ENCODE results near the gene CNOT3. TPM values are rescaled to one million over a fixed set of nuclear protein-coding genes. Genes with fewer than 3 reads are reported as not detected.

The CNOT3 gene
- total RNA-seq, 3 donors from 2014 or later = 14.6 to 23.4 (median 22.9) TPM

DNA sequence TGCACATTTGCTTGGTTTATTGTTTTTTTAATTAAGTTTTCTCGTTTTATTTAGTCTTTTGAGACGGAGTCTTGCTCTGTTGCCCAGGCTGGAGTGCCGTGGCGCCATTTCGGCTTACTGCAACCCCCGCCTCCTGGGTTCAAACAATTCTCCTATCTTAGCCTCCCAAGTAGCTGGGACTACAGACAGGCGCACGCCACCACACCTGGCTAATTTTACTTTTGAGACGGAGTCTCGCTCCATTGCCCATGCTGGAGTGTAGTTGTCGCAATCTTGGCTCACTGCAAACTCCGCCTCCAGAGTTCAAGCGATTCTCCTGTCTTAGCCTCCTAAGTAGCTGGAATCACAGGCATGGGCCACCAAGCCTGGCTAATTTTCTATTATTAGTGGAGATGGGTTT lies 64.4 kb downstream of the CNOT3 start:
- Histone ChIP-seq H3K36me3 (peaks cover 4% of the 10 kb centered on the region), H3K27me3 (no peaks in the 10 kb centered on the region), H3K27ac (peak overlapping the region; percentile 1 to 97), H3K4me3 (peak overlapping the region; percentile 60 to 93 (median 68)), H3K9me3 (no peaks in the 10 kb centered on the region), H3K4me1 (peaks cover 5 to 13% of the 10 kb centered on the region in 2 donors)
- DNase-seq (ENCODE audit: low spot score in 2 of 2) = no peak
- TF ChIP-seq POLR2A (IDR thresholded peaks at IDR 0.05) = no peak
- no peak for TF ChIP-seq POLR2AphosphoS5 (IDR thresholded peaks at IDR 0.05)
- no peak for TF ChIP-seq CTCF (IDR thresholded peaks at IDR 0.05)
- intact Hi-C loops (cut with DNase I; ENCODE audit: low total_unique reads) = no loop called here

GRCh38 chr19:54203151-54203611 lies 65.6 kb downstream of the CNOT3 start:
- no peaks in the 10 kb centered on the region for H3K27me3 ChIP-seq
- no peak for TF ChIP-seq POLR2A (IDR thresholded peaks at IDR 0.05)
- no peak for TF ChIP-seq POLR2AphosphoS5 (IDR thresholded peaks at IDR 0.05)
- TF ChIP-seq CTCF (IDR thresholded peaks at IDR 0.05) = no peak
- no peak overlapping the region for H3K27ac ChIP-seq
- peaks cover 4% of the 10 kb centered on the region for H3K36me3 ChIP-seq
- H3K9me3 ChIP-seq = no peaks in the 10 kb centered on the region
- intact Hi-C loops (cut with DNase I; ENCODE audit: low total_unique reads) = no loop called here
- no peak for DNase-seq (ENCODE audit: low spot score in 2 of 2)
- peaks cover 5 to 13% of the 10 kb centered on the region in 2 donors for H3K4me1 ChIP-seq
- peak overlapping the region in 1 of 3 donors; percentile 93 for H3K4me3 ChIP-seq

DNA sequence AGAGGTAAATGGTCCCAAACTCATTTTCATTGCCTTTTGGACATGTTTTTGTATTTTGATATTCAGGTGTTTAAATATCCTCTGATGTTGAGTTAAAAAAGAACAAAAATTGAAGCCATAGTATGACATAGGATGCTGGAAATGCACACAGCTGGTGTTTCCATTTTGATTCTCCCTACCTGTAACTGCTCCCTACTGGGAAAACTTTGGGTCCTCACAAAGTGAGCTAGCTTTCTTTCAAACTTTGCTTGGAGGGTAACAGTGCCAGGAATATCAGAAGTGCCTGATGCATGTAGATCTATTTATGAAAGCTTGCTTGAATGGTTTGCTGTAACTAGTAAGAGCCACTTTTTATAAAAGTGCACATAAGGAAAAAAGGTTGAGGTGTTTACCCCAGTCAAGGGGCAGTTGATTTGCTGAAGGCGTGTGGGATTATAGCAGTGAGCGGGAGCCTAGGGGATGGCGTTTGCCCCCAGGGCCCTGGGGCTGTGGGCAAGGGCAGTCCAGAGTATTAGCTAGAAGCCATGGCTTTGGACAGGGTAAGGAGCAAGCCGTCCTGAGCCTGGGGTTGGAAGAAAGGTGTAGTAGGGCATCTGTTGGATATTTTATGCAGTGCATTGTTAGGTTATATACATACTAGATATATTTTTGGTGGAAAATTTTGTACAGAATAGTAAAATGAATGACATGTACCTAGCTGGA lies 67.4 kb downstream of the CNOT3 start:
- no peak for TF ChIP-seq POLR2A (IDR thresholded peaks at IDR 0.05)
- TF ChIP-seq CTCF (IDR thresholded peaks at IDR 0.05) = no peak
- no peak for TF ChIP-seq POLR2AphosphoS5 (IDR thresholded peaks at IDR 0.05)
- Histone ChIP-seq H3K4me3 (peak overlapping the region in 1 of 3 donors; percentile 93), H3K27me3 (no peaks in the 10 kb centered on the region), H3K9me3 (no peaks in the 10 kb centered on the region), H3K36me3 (peaks cover 4% of the 10 kb centered on the region), H3K4me1 (peaks cover 13 to 18% of the 10 kb centered on the region in 2 donors), H3K27ac (no peak overlapping the region)
- intact Hi-C loops (cut with DNase I; ENCODE audit: low total_unique reads) = no loop called here
- no peak for DNase-seq (ENCODE audit: low spot score in 2 of 2)

Other genes starting within 250 kb of the CNOT3 start
- gene CACNG7, start 228.5 kb upstream of the CNOT3 start, total RNA-seq = not detected
- under 1 TPM in 1 of 3 donors, not detected in 2; under 0.01 TPM for gene CACNG8, start 174.8 kb upstream of the CNOT3 start, total RNA-seq
- gene CACNG6, start 146.1 kb upstream of the CNOT3 start, total RNA-seq = not detected
- not detected for gene VSTM1, start 73.9 kb upstream of the CNOT3 start, total RNA-seq
- gene TARM1, start 56.4 kb upstream of the CNOT3 start, total RNA-seq = not detected
- gene OSCAR, start 37.0 kb upstream of the CNOT3 start, total RNA-seq = 1 to 10 TPM in 2 of 3 donors, under 1 TPM in 1; 0.66 to 2.4 (median 2.2) TPM
- gene NDUFA3, start 34.9 kb upstream of the CNOT3 start, total RNA-seq = 10 to 100 TPM; 17.3 to 20.6 (median 20.5) TPM
- 10 to 100 TPM; 11.9 to 16.7 (median 16.2) TPM for gene TFPT, start 22.1 kb upstream of the CNOT3 start, total RNA-seq
- 10 to 100 TPM; 45.5 to 59.6 (median 52.5) TPM for gene PRPF31, start 22.0 kb upstream of the CNOT3 start, total RNA-seq
- gene LENG1, start 22.0 kb downstream of the CNOT3 start, total RNA-seq = 1 to 10 TPM; 6.4 to 8.5 (median 8.0) TPM
- gene TMC4, start 35.4 kb downstream of the CNOT3 start, total RNA-seq = 10 to 100 TPM in 2 of 3 donors, under 1 TPM in 1; 0.48 to 41.6 (median 38.0) TPM
- gene MBOAT7, start 51.8 kb downstream of the CNOT3 start, total RNA-seq = 10 to 100 TPM; 16.5 to 37.3 (median 24.6) TPM
- gene TSEN34, start 53.5 kb downstream of the CNOT3 start, total RNA-seq = 10 to 100 TPM; 59.5 to 80.3 (median 74.4) TPM
- gene RPS9, start 63.1 kb downstream of the CNOT3 start, total RNA-seq = 1,000 to 10,000 TPM; 2,169 to 2,630 (median 2,424) TPM
- 10 to 100 TPM in 2 of 3 donors, 1 to 10 TPM in 1; 1.6 to 28.3 (median 11.5) TPM for gene LILRB3, start 85.2 kb downstream of the CNOT3 start, total RNA-seq
- 1 to 10 TPM; 1.3 to 2.9 (median 1.8) TPM for gene LILRA6, start 105.0 kb downstream of the CNOT3 start, total RNA-seq
- gene LILRB5, start 119.5 kb downstream of the CNOT3 start, total RNA-seq = 10 to 100 TPM in 1 of 3 donors, 1 to 10 TPM in 2; 2.0 to 46.4 (median 4.8) TPM
- gene LILRB2, start 143.3 kb downstream of the CNOT3 start, total RNA-seq = 1 to 10 TPM in 2 of 3 donors, under 1 TPM in 1; 0.98 to 3.5 (median 1.8) TPM
- gene LILRA5, start 175.4 kb downstream of the CNOT3 start, total RNA-seq = 1 to 10 TPM in 2 of 3 donors, under 1 TPM in 1; 0.98 to 2.2 (median 1.4) TPM
- 1 to 10 TPM in 1 of 3 donors, not detected in 2; 4.5 TPM for gene LILRA4, start 201.4 kb downstream of the CNOT3 start, total RNA-seq
- gene LAIR1, start 227.2 kb downstream of the CNOT3 start, total RNA-seq = 10 to 100 TPM; 11.8 to 44.5 (median 23.1) TPM

Measured in breast epithelium (tissue), 4 donors.